Brain pericyte (primary cell): Measurements from ENCODE around the gene PSORS1C2.

Experiments
- DNase-seq: peaks from one replicate; pipeline ENCODE4 v3.0.0-alpha.2; 2012; ENCODE audit warnings: low read depth, low spot score

PSORS1C2 gene

DNA sequence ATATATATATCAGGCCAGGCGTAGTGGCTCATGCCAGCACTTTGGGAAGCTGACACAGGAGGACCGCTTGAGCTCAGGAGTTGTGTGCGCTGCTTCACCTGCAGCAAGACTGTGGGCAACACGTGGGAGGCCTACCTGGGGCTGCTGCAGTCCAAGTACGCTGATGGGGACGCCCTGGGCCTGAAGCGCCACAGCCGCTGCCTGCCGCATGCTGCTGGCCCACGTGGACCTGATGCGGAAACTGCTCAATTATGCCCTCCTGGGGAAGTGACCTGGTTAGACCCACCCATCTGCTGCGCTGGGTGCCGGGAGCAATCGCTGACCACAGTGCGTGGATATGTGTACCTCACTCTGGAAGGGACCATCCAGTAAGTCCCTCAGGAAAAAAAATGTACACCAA is 1.8 kb upstream of the PSORS1C2 start:
- no peak for DNase-seq

DNA sequence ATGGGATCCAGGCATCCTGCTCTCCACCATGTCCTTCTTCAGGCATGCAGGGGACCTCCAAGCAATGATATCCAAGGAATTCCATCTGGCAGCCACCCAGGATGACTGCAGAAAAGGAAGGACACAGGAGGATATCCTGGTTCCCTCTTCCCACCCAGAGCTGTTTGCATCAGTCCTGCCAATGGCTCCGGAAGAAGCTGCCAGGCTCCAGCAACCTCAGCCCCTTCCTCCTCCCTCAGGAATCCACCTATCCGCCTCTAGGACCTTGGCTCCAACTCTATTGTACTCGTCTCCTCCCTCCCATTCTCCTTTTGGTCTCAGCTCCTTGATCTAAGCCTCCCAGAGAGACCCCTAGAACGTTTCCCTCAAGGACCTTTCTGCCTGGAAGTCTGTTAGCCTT is 733 bp upstream of the PSORS1C2 start:
- no peak for DNase-seq

DNA sequence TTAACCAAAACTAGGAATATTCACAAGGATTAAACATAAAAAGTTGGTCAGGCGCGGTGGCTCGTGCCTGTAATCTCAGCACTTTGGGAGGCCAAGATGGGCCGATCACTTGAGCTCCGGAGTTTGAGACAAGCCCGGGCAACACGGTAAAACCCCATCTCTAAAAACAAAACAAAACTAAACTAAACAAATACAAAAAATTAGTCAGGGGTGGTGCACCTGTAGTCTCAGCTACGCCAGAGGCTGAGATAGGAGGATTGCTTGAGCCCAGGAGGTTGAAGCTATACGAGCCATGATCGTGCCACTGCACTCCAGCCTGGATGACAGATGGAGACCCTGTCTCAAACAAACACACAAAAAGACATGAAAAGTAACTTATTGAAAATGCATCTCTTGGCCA is 3.2 kb downstream of the PSORS1C2 start:
- DNase-seq: no peak

DNA sequence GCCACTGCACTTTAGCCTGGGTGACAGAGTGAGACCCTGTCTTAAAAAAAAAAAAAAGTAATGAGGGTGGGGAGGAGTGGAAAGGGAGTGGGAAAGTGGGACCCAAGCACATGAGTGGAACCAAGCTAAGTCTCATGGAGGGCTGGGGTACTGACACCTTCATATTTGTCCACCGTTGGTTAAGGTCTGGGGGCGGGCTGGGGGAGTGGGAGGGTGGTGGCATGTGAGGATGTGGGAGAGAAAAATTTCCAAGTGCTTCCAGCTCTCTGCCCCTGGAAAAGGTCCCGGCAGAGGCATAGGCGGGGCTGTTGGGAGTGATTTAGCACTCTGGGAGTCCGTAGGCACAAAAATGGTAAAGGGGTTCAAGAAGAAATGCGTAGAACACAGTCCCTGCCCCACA is 6.1 kb downstream of the PSORS1C2 start:
- DNase-seq: no peak

DNA sequence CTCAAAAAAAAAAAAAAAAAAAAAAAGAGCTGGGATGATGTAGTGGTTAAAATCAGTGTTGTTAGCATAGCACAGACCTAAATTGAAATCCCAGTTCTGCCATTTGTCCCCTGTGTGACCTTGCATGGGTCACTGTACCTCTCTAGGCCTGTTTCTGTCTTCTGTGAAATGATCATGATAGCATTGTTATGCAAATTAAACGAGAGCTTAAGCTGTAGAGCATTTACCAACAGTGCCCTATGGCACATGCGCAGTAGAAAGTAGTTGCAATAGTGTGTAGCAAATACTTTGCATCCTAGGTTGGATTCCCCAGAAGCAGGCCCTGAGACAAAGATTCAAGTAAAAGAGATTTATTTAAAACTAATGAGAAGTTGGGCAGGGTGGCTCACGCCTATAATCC is 7.3 kb downstream of the PSORS1C2 start:
- DNase-seq: no peak

DNA sequence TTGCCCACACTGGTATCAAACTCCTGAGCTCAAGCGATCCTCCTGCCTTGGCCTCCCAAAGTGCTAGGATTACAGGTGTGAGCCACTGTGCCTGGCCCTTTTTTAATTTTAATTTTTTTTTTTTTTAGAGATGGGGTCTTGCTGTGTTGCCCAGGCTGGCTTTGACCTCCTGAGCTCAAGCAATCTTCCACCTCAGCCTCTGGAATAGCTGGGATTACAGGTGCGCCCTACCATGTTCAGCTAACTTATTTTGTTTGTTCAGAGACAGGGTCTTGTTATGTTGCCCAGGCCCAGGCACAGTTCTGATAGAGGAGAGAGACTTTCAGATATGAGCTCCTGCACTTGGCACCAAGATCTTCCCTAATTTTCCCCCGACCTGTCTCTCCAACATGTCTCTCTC is 8.1 kb downstream of the PSORS1C2 start:
- DNase-seq: no peak

DNA sequence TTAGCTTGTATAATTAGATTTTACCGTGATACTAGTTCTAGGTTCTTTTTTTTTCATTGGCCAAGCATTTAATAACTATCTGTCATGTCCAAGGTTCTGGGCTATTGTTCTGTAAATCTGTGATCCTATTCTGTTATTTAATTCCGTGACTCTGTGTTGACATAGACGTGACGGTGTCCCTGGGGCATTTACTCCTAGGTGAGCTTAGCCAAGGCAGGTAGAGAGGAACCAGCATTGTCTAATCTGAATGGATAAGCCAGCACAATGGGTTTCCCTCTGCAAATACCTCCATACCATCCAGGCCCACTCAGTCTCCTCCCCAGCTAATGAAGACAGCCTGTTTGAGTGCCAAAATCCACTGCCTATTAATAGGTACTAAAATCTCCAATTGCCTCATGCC is 9.7 kb downstream of the PSORS1C2 start:
- no peak for DNase-seq

DNA sequence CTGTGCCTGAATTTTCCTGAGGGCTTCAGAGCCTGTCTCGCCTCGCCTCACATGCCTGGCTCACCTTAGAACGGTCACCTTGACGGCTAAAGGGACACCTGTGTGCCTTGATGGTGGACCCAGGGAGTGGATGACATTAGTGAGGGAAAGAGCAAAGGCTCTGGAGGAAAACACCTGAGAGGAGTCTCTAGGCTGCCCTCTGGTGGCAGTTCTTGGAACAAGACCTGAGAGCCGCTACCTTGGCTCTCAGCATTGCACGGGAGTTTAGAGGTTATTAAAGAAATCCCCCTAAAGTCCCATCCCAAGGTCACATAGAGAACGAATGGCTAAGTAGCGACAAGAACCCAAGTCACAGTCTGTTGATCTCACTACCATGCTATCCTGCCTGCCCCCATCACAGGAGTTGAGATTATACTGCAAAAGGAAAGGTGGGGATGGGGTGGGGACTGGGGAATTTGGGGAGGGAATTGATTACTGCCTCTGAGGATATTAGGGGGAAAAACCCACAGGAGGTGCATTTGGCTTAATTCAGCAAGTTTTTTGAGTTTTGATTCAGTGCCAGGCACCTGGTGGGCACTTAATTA is 10.7 kb downstream of the PSORS1C2 start:
- DNase-seq: no peak

DNA sequence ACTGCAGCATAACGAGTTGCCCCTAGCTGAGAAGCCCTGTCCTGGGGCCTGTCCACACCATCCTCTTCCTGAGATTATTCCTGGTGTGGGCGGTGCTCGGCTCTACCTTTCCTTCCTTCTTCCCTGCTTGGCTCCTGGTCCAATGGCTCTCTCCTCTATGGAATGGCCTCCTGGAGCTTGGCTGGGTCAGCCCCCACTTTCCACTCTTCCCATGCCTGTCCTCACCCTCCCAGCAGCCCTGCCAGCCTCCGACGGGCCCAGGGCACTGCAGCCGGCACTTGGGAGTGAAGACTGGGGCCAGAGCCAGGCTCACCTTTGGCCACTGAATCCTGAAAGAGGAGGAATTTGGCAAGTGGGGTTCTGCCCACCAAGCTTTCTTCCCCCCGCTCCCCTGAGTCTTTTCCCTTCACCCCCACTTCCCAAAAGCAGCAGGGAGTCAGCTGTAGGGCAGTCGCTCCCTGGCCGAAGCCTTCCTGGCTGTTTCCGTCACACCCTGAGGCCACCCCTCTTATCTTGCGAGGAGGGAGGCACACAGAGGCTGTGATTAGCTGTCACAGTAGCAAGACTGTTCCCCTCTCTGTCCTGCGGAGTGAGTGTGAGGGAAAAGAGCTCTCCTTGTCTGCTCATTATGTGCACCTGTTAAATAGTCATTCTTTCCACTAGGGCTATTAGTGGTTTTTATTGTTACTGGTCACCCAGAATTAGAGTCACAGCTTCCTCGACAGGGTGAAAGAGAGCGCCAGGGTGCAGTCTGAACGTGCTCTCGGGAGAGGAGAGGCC is 12.3 kb downstream of the PSORS1C2 start:
- DNase-seq: no peak

DNA sequence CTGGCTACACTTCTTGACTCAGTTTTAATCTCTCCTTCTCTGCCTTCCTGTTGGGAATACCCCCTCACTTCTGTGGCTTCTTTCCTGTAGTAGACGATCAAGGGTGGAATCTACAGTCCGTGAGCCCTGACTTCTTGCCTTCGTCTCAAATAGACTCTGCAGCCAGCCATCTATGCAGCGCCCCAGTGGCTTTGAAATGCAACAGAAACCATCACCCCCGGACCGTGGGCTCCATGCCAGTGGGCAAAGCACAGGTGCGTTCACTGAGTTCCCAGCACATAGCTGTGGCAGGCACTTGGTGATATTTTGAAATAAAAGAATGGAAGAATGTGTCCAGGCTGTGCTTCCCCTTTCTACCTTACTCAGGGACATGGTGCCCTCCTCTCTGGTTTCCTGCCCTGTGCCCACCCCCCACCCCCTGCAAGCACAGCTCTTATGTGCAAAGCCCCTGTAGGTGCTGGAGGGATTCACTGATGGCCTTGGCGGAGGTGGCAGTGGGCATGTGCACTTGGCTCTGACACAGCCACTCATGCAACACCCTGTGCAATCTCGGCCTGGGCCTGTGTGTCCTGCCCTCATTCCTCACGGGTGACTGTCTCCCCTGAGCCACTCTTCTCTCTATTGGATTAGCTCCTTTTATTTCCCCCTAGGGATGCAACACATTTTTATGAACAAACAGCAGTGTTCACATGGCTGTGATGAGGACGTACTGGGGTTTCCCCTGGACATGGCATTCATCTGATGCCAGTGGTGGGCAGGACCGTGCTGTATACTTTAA is 13.1 kb downstream of the PSORS1C2 start:
- no peak for DNase-seq

DNA sequence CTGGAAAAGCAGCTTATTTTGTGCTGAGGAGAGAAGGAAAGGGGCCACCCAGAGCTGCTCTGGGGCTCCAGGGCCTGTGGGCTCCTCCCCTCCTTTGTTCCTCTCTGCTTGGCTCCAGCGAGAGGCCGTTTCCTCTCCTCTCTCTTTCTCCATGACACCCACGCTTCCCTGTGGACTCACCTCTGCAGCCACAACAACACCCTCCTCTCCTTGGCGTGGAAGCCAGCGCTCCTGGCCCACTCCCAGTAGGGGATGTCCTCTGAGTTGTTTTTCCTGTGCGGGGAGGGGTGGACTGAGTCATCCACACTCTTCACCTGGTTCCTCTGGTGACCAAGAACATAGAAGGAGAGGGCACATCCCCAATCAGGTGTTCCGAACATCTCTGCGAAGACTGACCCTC is 13.7 kb downstream of the PSORS1C2 start:
- no peak for DNase-seq

DNA sequence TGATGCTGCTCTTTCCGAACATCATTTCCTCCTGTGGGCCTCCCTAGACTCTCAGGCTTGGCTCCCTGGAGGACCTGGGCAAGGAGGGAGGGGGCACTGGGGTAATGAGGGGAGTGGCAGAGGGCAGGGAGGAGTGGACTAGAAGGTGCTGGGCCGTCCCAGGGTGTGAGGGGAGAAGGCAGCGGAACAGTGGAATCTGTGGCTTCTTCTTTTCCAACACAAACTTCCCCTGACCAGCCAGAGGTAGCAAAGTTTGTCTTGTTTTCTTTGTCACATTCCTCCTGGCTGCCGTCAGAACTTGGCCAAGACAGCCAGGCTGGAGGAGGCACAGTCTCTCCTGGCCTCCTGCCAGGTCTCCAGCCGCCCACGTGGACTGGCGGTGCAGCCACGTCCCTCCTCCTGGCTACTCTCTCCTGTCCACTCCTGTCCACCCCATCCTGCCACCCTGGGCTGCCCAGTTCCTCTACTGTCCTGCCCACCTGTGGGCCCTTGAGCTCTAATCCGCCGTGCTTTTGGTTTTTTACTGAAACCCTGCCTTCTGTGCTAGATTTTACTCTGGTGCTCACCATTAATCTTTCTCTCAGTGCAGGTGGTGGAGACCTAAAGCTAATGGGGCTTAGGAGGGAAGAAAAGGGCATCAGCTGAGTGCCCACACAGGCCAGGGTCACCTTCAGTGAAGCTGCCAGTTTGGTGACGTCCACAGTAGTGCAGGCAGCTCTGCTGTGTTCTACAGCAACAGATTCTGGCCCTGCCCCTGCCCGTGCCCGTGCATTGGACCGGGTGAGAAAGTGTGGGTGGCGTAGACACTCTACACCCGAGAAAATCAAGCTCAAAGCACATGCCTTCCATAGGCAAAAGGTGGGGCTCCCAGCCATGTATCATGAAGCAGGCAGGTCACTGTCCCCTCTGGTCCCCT is 15.8 kb downstream of the PSORS1C2 start:
- DNase-seq: peak; percentile 43

DNA sequence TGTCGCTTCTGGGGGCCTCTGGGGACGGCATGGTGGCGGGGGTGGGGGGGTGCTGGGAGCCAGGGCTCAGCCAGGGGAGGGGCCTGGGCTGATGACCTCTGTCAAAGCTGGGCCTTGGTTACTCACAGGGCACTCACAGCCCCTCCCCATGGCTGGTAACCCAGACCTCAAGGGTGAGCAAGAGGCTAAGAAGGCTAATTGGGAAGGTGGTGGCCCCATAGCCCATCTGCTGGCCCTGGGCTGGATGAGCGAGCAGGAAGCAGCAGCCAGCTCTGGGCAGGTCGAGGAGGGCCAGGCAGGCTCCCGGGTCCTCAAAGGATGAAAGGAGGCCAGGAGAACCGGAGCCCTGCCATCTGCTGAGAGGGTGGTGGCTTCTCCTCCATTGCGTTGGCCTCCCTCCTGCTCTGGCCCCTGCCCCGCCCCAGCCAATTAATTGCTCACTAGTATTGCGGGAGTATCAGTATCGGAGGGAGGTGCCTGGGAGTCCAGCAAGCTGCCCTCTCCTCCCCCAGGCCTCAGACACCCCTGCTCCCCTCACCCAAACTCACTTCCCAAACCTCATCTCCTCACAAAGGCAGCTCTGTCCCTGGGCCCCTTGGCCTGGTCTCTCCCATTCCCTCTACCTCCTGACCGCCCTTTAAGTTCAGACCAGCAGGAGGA is 17.6 kb downstream of the PSORS1C2 start:
- DNase-seq: no peak

DNA sequence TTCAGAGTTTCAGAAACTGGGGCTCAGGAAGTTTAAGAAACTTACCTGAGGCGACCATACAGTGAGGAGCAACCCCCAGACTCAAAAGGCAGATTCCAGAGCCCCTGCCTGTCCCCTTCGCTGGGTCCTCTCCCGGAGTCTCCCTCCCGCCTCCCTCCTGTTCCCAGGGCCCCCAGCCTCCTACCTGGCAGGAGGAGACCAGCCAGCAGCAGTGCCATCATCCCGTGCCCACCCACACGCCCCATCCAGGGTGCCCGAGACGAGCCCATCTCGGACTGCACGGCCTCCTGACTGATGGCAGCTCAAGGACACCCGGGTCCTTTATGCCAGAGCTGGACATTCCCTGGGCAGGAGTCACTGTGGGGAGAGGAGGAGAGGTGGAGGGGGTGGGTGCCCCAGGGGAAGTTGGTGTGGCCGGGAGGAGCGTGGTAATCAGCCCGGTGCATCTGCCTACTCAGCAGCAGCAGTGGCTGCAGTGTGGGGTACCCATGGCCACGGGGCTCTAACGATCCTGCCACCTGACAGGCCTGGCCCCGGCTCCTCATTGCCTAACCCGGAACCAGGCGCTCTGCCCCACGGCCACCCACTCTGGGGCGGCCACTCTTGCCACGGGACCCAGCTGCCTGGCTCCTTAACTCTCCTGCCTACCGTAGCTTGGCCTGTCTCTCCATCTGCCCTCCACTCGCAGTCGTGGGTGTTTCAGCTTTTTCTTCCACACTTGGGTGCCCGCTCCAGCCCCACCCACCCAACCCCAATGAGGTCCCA is 18.5 kb downstream of the PSORS1C2 start, which contains the start of gene CDSN:
CDSN (minus strand) TSS at position 296 of the 765 bp plus-strand sequence; CDS start at position 269, 27 bp downstream.
- DNase-seq: no peak

DNA sequence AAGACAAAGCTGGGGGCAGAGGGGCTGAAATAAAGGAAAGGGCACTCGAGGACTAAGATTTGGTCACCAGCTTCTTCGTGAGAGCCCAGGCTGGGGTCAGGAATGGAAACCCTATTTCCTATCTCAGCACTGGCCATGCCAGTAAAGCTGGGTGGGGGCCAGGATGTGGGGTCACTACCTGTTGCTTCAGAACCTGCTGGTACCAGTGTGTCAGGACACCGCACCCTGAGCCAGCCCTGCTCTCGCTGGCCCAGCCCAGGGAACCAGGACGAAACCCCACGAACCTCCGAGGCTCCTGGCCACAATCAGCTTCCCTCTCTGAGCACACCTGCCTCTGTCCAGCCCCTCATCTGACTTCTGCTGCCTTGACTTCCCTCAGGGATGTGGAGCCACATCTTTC is 20.7 kb downstream of the PSORS1C2 start:
- DNase-seq: no peak

DNA sequence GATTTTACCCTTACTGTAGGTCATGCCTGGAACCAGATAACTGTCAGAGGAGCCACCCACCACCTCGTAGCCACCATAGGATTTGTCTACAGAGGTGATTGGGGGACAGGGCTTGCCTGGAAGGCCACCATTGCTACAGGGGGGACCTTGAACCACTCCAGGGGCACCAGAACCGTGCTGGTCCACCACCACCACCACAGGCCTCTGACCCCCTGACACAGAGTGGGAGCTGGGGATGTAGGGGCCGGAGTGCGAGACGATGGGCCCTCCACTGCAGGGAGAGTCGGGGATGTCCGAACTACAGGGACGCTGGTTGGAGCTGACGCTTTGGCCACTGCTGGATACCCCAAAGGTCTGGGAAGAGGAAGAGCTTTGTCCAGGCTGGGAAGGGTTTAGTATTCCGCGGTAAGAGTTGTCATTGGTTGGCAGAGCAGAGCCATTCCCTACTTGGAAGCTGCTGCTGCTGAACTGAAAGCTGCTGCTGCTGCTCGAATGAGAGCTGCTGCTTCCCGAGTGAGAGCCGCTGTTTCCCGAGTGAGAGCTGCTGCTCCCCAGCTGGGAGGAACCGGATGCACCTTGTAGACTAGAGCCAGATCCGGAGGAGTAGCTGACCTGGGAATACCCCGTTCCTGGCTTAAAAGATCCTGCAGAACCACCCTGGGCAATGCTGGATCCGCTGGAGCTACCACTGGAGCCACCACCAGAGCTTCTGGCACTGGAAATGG is 22.0 kb downstream of the PSORS1C2 start:
- DNase-seq: no peak

DNA sequence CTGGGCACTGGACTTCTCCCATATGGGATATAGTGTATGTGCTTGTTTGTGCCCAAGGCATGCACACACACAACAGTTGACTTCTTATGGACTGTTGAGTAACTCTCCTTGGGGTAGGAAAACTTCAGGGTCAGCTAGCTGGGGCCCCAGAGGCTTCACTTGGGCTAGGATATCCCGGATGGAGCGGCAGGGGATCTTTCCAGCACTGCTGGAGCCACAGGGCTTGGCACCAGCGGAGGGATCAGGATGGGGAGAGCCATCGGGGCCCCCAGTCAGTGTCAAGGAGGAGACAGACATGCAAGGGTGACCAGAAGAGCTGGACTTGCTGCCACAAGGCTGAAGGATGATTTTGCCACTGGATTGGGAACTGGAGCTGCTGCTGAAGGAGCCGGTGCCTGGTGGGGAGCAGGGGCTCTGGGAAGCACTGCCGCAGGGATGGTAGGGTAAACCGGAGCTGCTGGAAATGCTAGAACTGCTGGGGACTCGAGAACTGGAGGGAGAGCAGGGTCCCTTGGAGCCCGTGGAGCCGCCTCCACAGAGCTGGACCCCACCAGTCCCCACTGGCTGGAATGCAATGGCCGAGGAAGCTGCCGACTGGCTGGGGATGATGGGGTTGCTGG is 22.8 kb downstream of the PSORS1C2 start:
- DNase-seq: no peak

DNA sequence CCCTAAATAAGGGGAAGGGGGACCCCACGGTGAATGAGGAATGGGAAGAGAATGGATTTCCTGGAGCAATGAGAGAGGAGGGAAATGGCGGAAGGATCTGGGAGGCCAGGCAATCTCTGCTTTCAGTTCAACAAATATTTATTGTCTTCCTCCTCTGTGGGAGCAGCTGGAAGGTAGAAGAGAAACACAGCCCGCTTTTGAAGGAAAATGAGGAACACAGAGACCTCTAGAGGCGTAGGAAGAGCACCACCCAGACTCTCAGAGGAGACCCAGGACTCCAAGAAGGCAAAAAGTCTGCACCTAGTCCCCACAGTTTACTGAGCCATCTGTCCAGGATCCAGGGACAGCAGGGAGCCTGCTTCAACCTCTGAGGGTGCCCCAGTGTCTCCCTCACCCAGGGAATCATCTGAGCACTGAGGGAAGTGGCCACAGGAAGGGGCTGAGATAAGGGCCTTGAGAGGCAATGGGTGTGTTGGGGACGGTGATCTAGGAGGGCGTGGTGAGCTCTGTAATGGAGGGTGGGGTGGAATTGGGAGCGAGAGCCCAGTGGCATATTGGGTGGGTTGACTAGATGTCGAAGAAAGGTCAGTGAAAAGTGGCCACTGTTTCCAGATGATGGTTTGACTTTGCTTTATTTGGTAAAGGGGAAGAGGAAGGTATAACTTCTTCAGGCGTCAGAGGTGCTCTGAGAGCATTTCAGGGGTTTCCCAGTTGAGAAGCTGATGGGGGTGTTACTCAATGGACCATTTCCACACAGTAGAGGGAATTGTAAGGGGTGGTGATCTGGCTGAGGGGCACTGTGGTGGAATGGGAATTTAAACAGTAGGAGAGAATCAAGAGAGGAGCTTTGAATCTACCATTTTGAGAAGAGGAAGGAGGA is 23.7 kb downstream of the PSORS1C2 start:
- DNase-seq: no peak
